ENCODE data around the gene USP11.

The USP11 gene

GRCh38 chrX:47198026-47198686 is 34.7 kb upstream of the USP11 start:
- H3K36me3 Mint-ChIP-seq (ENCODE audit: low read depth): peaks cover 56% of the 10 kb centered on the region
- peaks cover 25% of the 10 kb centered on the region for H3K4me1 Mint-ChIP-seq (ENCODE audit: low read depth)
- no peaks in the 10 kb centered on the region for H3K9me3 Mint-ChIP-seq
- no peaks in the 10 kb centered on the region for H3K27me3 Mint-ChIP-seq (ENCODE audit: low read depth)
- DNase-seq (ENCODE audit: low spot score): no peak
- H3K27ac Mint-ChIP-seq: no peak overlapping the region
- no peak overlapping the region for H3K4me3 Mint-ChIP-seq

- no peaks in the 10 kb centered on the region for H3K27me3 Mint-ChIP-seq (ENCODE audit: low read depth)
- H3K4me3 Mint-ChIP-seq: no peak overlapping the region
- peaks cover 22% of the 10 kb centered on the region for H3K4me1 Mint-ChIP-seq (ENCODE audit: low read depth)
- DNase-seq (ENCODE audit: low spot score): no peak
- no peaks in the 10 kb centered on the region for H3K9me3 Mint-ChIP-seq
- no peak overlapping the region for H3K27ac Mint-ChIP-seq
- peaks cover 59% of the 10 kb centered on the region for H3K36me3 Mint-ChIP-seq (ENCODE audit: low read depth)
These were observed 34.1 kb upstream of the USP11 start for GRCh38 chrX:47198687-47199080.

GRCh38 chrX:47199286-47199685 is 33.5 kb upstream of the USP11 start:
- Mint-ChIP-seq H3K27me3 (ENCODE audit: low read depth) (no peaks in the 10 kb centered on the region), H3K36me3 (ENCODE audit: low read depth) (peaks cover 61% of the 10 kb centered on the region), H3K27ac (no peak overlapping the region), H3K4me1 (ENCODE audit: low read depth) (peaks cover 21% of the 10 kb centered on the region), H3K9me3 (no peaks in the 10 kb centered on the region), H3K4me3 (no peak overlapping the region)
- DNase-seq (ENCODE audit: low spot score): no peak

GRCh38 chrX:47200385-47201150 is 32.2 kb upstream of the USP11 start:
- Mint-ChIP-seq H3K27me3 (ENCODE audit: low read depth) (no peaks in the 10 kb centered on the region), H3K27ac (no peak overlapping the region), H3K9me3 (no peaks in the 10 kb centered on the region), H3K4me1 (ENCODE audit: low read depth) (peaks cover 13% of the 10 kb centered on the region), H3K4me3 (no peak overlapping the region), H3K36me3 (ENCODE audit: low read depth) (peaks cover 60% of the 10 kb centered on the region)
- no peak for DNase-seq (ENCODE audit: low spot score)

- no peaks in the 10 kb centered on the region for H3K9me3 Mint-ChIP-seq
- H3K4me1 Mint-ChIP-seq (ENCODE audit: low read depth): peaks cover 4% of the 10 kb centered on the region
- H3K27ac Mint-ChIP-seq: no peak overlapping the region
- H3K36me3 Mint-ChIP-seq (ENCODE audit: low read depth): peaks cover 57% of the 10 kb centered on the region
- no peak for DNase-seq (ENCODE audit: low spot score)
- no peaks in the 10 kb centered on the region for H3K27me3 Mint-ChIP-seq (ENCODE audit: low read depth)
- H3K4me3 Mint-ChIP-seq: no peak overlapping the region
These were observed 31.4 kb upstream of the USP11 start for GRCh38 chrX:47201345-47201944.

- no peak overlapping the region for H3K27ac Mint-ChIP-seq
- H3K36me3 Mint-ChIP-seq (ENCODE audit: low read depth): peaks cover 63% of the 10 kb centered on the region
- no peaks in the 10 kb centered on the region for H3K4me1 Mint-ChIP-seq (ENCODE audit: low read depth)
- no peaks in the 10 kb centered on the region for H3K27me3 Mint-ChIP-seq (ENCODE audit: low read depth)
- no peak for DNase-seq (ENCODE audit: low spot score)
- H3K9me3 Mint-ChIP-seq: no peaks in the 10 kb centered on the region
- no peak overlapping the region for H3K4me3 Mint-ChIP-seq
These were observed 30.5 kb upstream of the USP11 start for GRCh38 chrX:47202316-47202715.

GRCh38 chrX:47202877-47203276 is 29.9 kb upstream of the USP11 start:
- H3K27ac Mint-ChIP-seq: no peak overlapping the region

GRCh38 chrX:47204970-47205369 is 27.8 kb upstream of the USP11 start:
- Mint-ChIP-seq H3K9me3 (no peaks in the 10 kb centered on the region), H3K27me3 (ENCODE audit: low read depth) (no peaks in the 10 kb centered on the region), H3K4me1 (ENCODE audit: low read depth) (no peaks in the 10 kb centered on the region), H3K27ac (no peak overlapping the region), H3K36me3 (ENCODE audit: low read depth) (peaks cover 50% of the 10 kb centered on the region), H3K4me3 (no peak overlapping the region)
- DNase-seq (ENCODE audit: low spot score): no peak

More at GRCh38 chrX:47202877-47203276, 29.9 kb upstream of the USP11 start:
- Mint-ChIP-seq H3K9me3 (no peaks in the 10 kb centered on the region), H3K27me3 (ENCODE audit: low read depth) (no peaks in the 10 kb centered on the region), H3K36me3 (ENCODE audit: low read depth) (peaks cover 60% of the 10 kb centered on the region), H3K4me1 (ENCODE audit: low read depth) (no peaks in the 10 kb centered on the region), H3K4me3 (no peak overlapping the region)
- DNase-seq (ENCODE audit: low spot score): no peak

GRCh38 chrX:47206316-47206715 is 26.5 kb upstream of the USP11 start:
- no peak overlapping the region for H3K27ac Mint-ChIP-seq
- H3K4me1 Mint-ChIP-seq (ENCODE audit: low read depth): no peaks in the 10 kb centered on the region
- no peaks in the 10 kb centered on the region for H3K9me3 Mint-ChIP-seq
- no peak overlapping the region for H3K4me3 Mint-ChIP-seq
- no peaks in the 10 kb centered on the region for H3K27me3 Mint-ChIP-seq (ENCODE audit: low read depth)
- DNase-seq (ENCODE audit: low spot score): no peak
- peaks cover 39% of the 10 kb centered on the region for H3K36me3 Mint-ChIP-seq (ENCODE audit: low read depth)

- H3K27me3 Mint-ChIP-seq (ENCODE audit: low read depth): no peaks in the 10 kb centered on the region
- no peak overlapping the region for H3K4me3 Mint-ChIP-seq
- peaks cover 40% of the 10 kb centered on the region for H3K36me3 Mint-ChIP-seq (ENCODE audit: low read depth)
- H3K27ac Mint-ChIP-seq: no peak overlapping the region
- no peak for DNase-seq (ENCODE audit: low spot score)
- H3K4me1 Mint-ChIP-seq (ENCODE audit: low read depth): no peaks in the 10 kb centered on the region
- no peaks in the 10 kb centered on the region for H3K9me3 Mint-ChIP-seq
These were observed 24.7 kb upstream of the USP11 start for GRCh38 chrX:47208108-47208507.

- Mint-ChIP-seq H3K27me3 (ENCODE audit: low read depth) (no peaks in the 10 kb centered on the region), H3K4me3 (no peak overlapping the region), H3K9me3 (no peaks in the 10 kb centered on the region), H3K36me3 (ENCODE audit: low read depth) (peaks cover 39% of the 10 kb centered on the region), H3K27ac (no peak overlapping the region), H3K4me1 (ENCODE audit: low read depth) (no peaks in the 10 kb centered on the region)
- DNase-seq (ENCODE audit: low spot score): no peak
These were observed 23.1 kb upstream of the USP11 start for GRCh38 chrX:47209508-47210238.

- Mint-ChIP-seq H3K27me3 (ENCODE audit: low read depth) (no peaks in the 10 kb centered on the region), H3K4me3 (no peak overlapping the region), H3K9me3 (no peaks in the 10 kb centered on the region), H3K27ac (no peak overlapping the region), H3K4me1 (ENCODE audit: low read depth) (no peaks in the 10 kb centered on the region), H3K36me3 (ENCODE audit: low read depth) (peaks cover 39% of the 10 kb centered on the region)
- no peak for DNase-seq (ENCODE audit: low spot score)
These were observed 22.0 kb upstream of the USP11 start for GRCh38 chrX:47210661-47211425.

Data from T-helper 2 cell treated with Interferon-gamma antibody and Interleukin-4, amounts not matched to agents 5 μg/mL and 100 μg/mL, for 36 hours (primary cell).